GM23248 (cell line): ENCODE measurements around the gene CLMP. TPM values are rescaled to one million over a fixed set of nuclear protein-coding genes. Genes with fewer than 3 reads are reported as not detected.
A peak's percentile ranks its signal among the peaks of the same experiment; 100 is the strongest.

Experiments used
- DNase-seq: peaks from one replicate; pipeline ENCODE4 v3.0.0-alpha.2; 2015
- H2AFZ ChIP-seq: fragments of 200-600 bp; sonication (generic); 2 replicates; pipeline ENCODE4 v1.6.1; 2016; ENCODE audit warnings: antibody characterized with exemption
- H3F3A ChIP-seq: fragments of 200-600 bp; sonication (generic); 2 replicates; pipeline ENCODE4 v1.6.1; 2016; ENCODE audit warnings: mild to moderate bottlenecking, antibody characterized with exemption, mixed run types; ENCODE audit not compliant: insufficient read depth
- H3K27ac ChIP-seq: fragments of 200-600 bp; sonication (generic); 2 replicates; pipeline ENCODE4 v1.5.1; 2016; ENCODE audit warnings: mild to moderate bottlenecking
- H3K27me3 ChIP-seq: fragments of 200-600 bp; sonication (generic); replicated peaks from 2 replicates; pipeline ENCODE4 v1.6.1; 2016; ENCODE audit warnings: mild to moderate bottlenecking; ENCODE audit not compliant: insufficient read depth
- H3K36me3 ChIP-seq: fragments of 200-600 bp; sonication (generic); 2 replicates; pipeline ENCODE4 v1.6.1; 2016; ENCODE audit warnings: low read depth, mild to moderate bottlenecking
- H3K4me1 ChIP-seq: fragments of 200-600 bp; sonication (generic); 2 replicates; pipeline ENCODE4 v1.6.1; 2016; ENCODE audit warnings: mild to moderate bottlenecking; ENCODE audit not compliant: insufficient read depth
- H3K4me2 ChIP-seq: fragments of 200-600 bp; sonication (generic); one replicate; pipeline ENCODE4 v1.6.1; 2016; ENCODE audit warnings: mild to moderate bottlenecking; ENCODE audit not compliant: unreplicated experiment
- H3K4me3 ChIP-seq: fragments of 200-600 bp; sonication (generic); 2 replicates; pipeline ENCODE4 v1.5.1; 2016; ENCODE audit warnings: mild to moderate bottlenecking
- H3K79me2 ChIP-seq: fragments of 200-600 bp; sonication (generic); 2 replicates; pipeline ENCODE4 v1.6.1; 2016; ENCODE audit warnings: mild to moderate bottlenecking; ENCODE audit not compliant: insufficient read depth
- H3K9ac ChIP-seq: fragments of 200-600 bp; sonication (generic); 2 replicates; pipeline ENCODE4 v1.6.1; 2016; ENCODE audit warnings: mild to moderate bottlenecking
- H3K9me2 ChIP-seq: fragments of 200-600 bp; sonication (generic); 2 replicates; pipeline ENCODE4 v1.6.1; 2016; ENCODE audit warnings: mixed run types, mild to moderate bottlenecking, moderate library complexity; ENCODE audit not compliant: insufficient read depth
- H3K9me3 ChIP-seq: fragments of 200-600 bp; sonication (generic); one replicate; pipeline ENCODE4 v1.6.1; 2017; ENCODE audit warnings: low read depth
- H4K20me1 ChIP-seq: fragments of 200-600 bp; sonication (generic); 2 replicates; pipeline ENCODE4 v1.6.0; 2016; ENCODE audit not compliant: insufficient read depth
- EZH2 ChIP-seq: fragments of 200-600 bp; sonication (generic); IDR thresholded peaks from 2 replicates; pipeline ENCODE4 v1.6.1; 2018; ENCODE audit warnings: antibody characterized with exemption, mild to moderate bottlenecking; ENCODE audit not compliant: insufficient read depth, poor library complexity, severe bottlenecking
- EZH2phosphoT487 ChIP-seq: fragments of 200-600 bp; sonication (generic); IDR thresholded peaks from 2 replicates; pipeline ENCODE4 v1.6.1; 2018; ENCODE audit warnings: antibody characterized with exemption, moderate library complexity, mild to moderate bottlenecking, low read depth; ENCODE audit not compliant: insufficient read depth
- WGBS, 2 experiments: methylation state at CpG; one replicate each; pipeline ENCODE4 v1.1.6; 2015 to 2017; ENCODE audit warnings: low lambda C conversion rate in 2 of 2, low coverage in 1 of 2; ENCODE audit errors: missing lambda C conversion rate in 2 of 2; 5-methylcytosine and 5-hydroxymethylcytosine counted together
- in situ Hi-C: fragments of 300-500 bp; cut with MboI; formaldehyde crosslinking; loops from 2 replicates; pipeline ENCODE4 v1.15.0; 2020
- polyA plus RNA-seq: library from polyadenylated mRNA; unstranded; fragments of >200 nt; fragmentation: Nextera tagmentation; extraction: Ambion mirVana; gene quantifications from 2 replicates; pipeline ENCODE4 v1.2.1, GENCODE V29; 2016
- total RNA-seq: library from RNA; depleted of rRNA; stranded (reverse); fragments of >200 nt; shearing (Covaris generic); gene quantifications from 2 replicates; pipeline ENCODE4 v1.2.3, GENCODE V29; 2014

CLMP gene
- total and polyA plus RNA-seq, 2 experiments from 2014 or later, result 166 to 215 TPM

- H2AFZ ChIP-seq, result peak overlapping the region; percentile 47; the same call in 1 of the 2 replicates
- peaks cover 20% of the 10 kb centered on the region for H3F3A ChIP-seq
- H3K9ac ChIP-seq, result no peak overlapping the region
- peaks cover 25% of the 10 kb centered on the region for H3K4me1 ChIP-seq
- TF ChIP-seq EZH2phosphoT487, result no peak
- TF ChIP-seq EZH2, result no peak
- peak; percentile 63 for DNase-seq
- no peaks in the 10 kb centered on the region for H3K79me2 ChIP-seq
- no peaks in the 10 kb centered on the region for H4K20me1 ChIP-seq
- 83 to 86% methylated on average over 6 of the region's 6 CpGs for WGBS, 2 experiments
- H3K27me3 ChIP-seq, result no peaks in the 10 kb centered on the region
- H3K9me2 ChIP-seq, result no peaks in the 10 kb centered on the region
- no peaks in the 10 kb centered on the region for H3K36me3 ChIP-seq
- no peak overlapping the region for H3K4me3 ChIP-seq
- no peak overlapping the region for H3K27ac ChIP-seq
- peak overlapping the region; percentile 41 for H3K4me2 ChIP-seq
- no peaks in the 10 kb centered on the region for H3K9me3 ChIP-seq
- in situ Hi-C loops, result no loop called here
Measured at GRCh38 chr11:123203934-123204333, 8.9 kb upstream of the CLMP start.

GRCh38 chr11:123203471-123203870 is 8.4 kb upstream of the CLMP start:
- in situ Hi-C loops, result no loop called here
- Histone ChIP-seq H3K4me3 (no peak overlapping the region), H3K9ac (no peak overlapping the region), H3K9me3 (no peaks in the 10 kb centered on the region), H3K27me3 (no peaks in the 10 kb centered on the region), H3K4me1 (peaks cover 27% of the 10 kb centered on the region), H3F3A (peaks cover 20% of the 10 kb centered on the region), H4K20me1 (no peaks in the 10 kb centered on the region), H3K79me2 (no peaks in the 10 kb centered on the region), H3K27ac (no peak overlapping the region), H3K36me3 (no peaks in the 10 kb centered on the region), H3K4me2 (no peak overlapping the region), H2AFZ (no peak overlapping the region), H3K9me2 (no peaks in the 10 kb centered on the region)
- TF ChIP-seq EZH2phosphoT487, result no peak
- no peak for TF ChIP-seq EZH2
- WGBS, 2 experiments, result 67 to 68% methylated on average over 4 of the region's 4 CpGs
- no peak for DNase-seq

DNA sequence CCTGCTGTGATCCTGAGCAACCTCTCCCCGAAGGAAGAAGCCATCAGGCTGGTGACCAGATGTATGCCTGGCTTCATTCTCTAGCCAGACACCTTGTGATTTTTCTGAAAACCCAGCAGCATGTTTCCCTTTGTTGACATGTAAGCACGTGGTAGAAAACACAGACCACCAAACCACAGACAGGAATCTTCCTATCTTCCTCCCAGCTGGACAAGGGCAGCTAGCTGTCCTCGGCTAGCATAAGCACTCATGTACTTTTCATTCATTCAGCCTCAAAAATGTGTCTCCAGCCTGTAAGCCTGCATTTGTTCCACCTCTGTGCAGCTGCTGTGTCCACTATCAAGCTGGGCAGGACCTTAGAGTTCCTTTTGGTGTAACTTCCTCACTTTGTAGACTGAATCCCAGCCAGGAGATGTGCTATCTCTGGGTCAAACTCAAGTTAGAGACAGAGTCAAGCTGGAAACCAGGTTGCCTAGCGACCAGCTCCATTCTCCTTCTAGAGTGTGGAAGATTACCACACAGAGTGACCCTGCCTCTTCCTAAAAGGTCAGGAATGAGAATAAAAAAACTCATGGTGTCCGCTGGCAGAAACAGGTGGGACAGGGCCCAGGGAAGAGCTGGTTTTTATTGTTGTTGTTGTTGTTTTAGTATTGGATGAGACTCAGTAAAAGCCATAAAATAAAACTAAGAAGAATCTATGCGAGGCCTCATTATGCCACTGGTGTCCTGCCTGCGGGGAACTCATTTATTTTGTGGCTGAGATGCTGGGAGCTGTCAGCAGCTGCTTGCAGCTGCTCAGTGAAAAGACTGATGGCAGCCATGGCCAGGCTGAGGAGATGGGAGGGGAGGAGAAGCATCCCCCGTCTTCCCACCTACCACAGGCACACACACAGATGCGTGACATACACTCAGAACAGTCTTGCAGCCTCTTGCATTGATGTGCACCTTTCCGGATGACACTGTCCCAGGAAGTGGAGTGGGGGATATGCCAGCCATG is 7.4 kb upstream of the CLMP start:
- H3K4me1 ChIP-seq, result peaks cover 37% of the 10 kb centered on the region
- H3K36me3 ChIP-seq, result no peaks in the 10 kb centered on the region
- TF ChIP-seq EZH2phosphoT487 (no peak), EZH2 (no peak)
- H3K4me2 ChIP-seq, result peak overlapping the region; percentile 23
- DNase-seq, result peak; percentile 56
- no peak overlapping the region for H2AFZ ChIP-seq
- no peaks in the 10 kb centered on the region for H3K9me2 ChIP-seq
- H4K20me1 ChIP-seq, result no peaks in the 10 kb centered on the region
- H3K9ac ChIP-seq, result no peak overlapping the region
- H3F3A ChIP-seq, result peaks cover 23% of the 10 kb centered on the region
- H3K4me3 ChIP-seq, result no peak overlapping the region
- WGBS, 2 experiments, result 56 to 57% methylated on average over 10 of the region's 10 CpGs
- in situ Hi-C loops, result no loop called here
- no peaks in the 10 kb centered on the region for H3K79me2 ChIP-seq
- no peaks in the 10 kb centered on the region for H3K27me3 ChIP-seq
- peak overlapping the region; percentile 29 for H3K27ac ChIP-seq
- H3K9me3 ChIP-seq, result no peaks in the 10 kb centered on the region

DNA sequence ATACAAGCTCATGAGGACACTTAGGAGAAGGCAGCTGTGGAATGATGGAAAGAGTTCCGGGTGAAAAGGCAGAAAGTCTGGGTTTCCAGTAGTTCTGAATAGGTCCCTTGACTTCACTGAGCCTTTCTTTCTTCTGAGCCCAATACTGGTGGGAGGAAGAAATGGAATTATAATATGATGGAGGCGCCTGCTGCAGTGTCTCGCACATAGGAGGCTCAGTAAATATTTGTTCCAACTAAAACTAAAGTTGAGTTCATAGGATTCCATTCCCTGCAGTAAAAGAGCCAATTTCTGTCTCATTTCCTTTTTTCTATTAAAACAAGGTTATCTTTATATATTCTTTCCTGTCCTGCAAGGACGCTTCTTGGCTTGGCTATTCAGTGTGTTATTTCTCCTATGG is 5.2 kb upstream of the CLMP start:
- in situ Hi-C loops, result no loop called here
- TF ChIP-seq EZH2 (no peak), EZH2phosphoT487 (no peak)
- WGBS, 2 experiments, result 93 to 96% methylated on average over 4 of the region's 4 CpGs

More for the DNA sequence above, 5.2 kb upstream of the CLMP start:
- Histone ChIP-seq H3K36me3 (no peaks in the 10 kb centered on the region), H3K4me3 (no peak overlapping the region), H4K20me1 (no peaks in the 10 kb centered on the region), H3K79me2 (peaks cover 16% of the 10 kb centered on the region), H3K9ac (no peak overlapping the region), H3K4me2 (no peak overlapping the region), H3K9me3 (no peaks in the 10 kb centered on the region), H3K9me2 (no peaks in the 10 kb centered on the region), H2AFZ (no peak overlapping the region), H3K27me3 (no peaks in the 10 kb centered on the region), H3F3A (peaks cover 29% of the 10 kb centered on the region), H3K27ac (no peak overlapping the region), H3K4me1 (peaks cover 57% of the 10 kb centered on the region)
- DNase-seq, result no peak
